Common myeloid progenitor, CD34-positive (primary cell): ENCODE results near the gene NUDCD3.

Experiments
- CTCF ChIA-PET: fragments of 350-600 bp; sonication (Branson Sonifier 250); formaldehyde crosslinking; loops from one replicate; lab custom pipeline; 2021; ENCODE audit warnings: antibody characterized with exemption; lab: Charles Lee
- POLR2A ChIA-PET: fragments of 350-600 bp; sonication (Branson Sonifier 250); formaldehyde crosslinking; loops from one replicate; lab custom pipeline; 2021; ENCODE audit warnings: antibody characterized with exemption; lab: Charles Lee
- DNase-seq, 3 donors: peaks; one replicate each; pipeline versions ENCODE4 v3.0.0 to v3.0.0-alpha.2; 2013
- H3K27ac ChIP-seq, 2 experiments: 1 replicate in 1 of 2; 2 replicates in 1 of 2; pipeline ENCODE4 v1.7.0; 2013; ENCODE audit warnings: inconsistent platforms in 2 of 2, low read length in 2 of 2, mild to moderate bottlenecking in 2 of 2, low read depth in 1 of 2, moderate library complexity in 1 of 2; ENCODE audit not compliant: severe bottlenecking in 2 of 2, insufficient read depth in 1 of 2, poor library complexity in 1 of 2
- H3K27me3 ChIP-seq, 5 experiments: replicated peaks in 2 of 5; 1 replicate in 3 of 5; 2 replicates in 2 of 5; pipeline versions ENCODE4 v1.6.1 to v1.7.0; 2013; ENCODE audit warnings: low read length in 4 of 5, mild to moderate bottlenecking in 2 of 5, moderate library complexity in 2 of 5, inconsistent platforms in 1 of 5; ENCODE audit not compliant: insufficient read depth in 5 of 5, control insufficient read depth in 4 of 5
- H3K36me3 ChIP-seq, 4 experiments: 1 replicate in 2 of 4; 2 replicates in 2 of 4; pipeline versions ENCODE4 v1.6.1 to v1.7.0; 2013; ENCODE audit warnings: low read length in 3 of 4, control low read depth in 1 of 4, mild to moderate bottlenecking in 1 of 4; ENCODE audit not compliant: control insufficient read depth in 4 of 4, insufficient read depth in 4 of 4
- H3K4me1 ChIP-seq, 4 experiments: 1 replicate in 3 of 4; 2 replicates in 1 of 4; pipeline versions ENCODE4 v1.6.1 to v1.7.1; 2013; ENCODE audit warnings: low read length in 3 of 4, mild to moderate bottlenecking in 3 of 4, control low read depth in 1 of 4, inconsistent platforms in 1 of 4, moderate library complexity in 1 of 4; ENCODE audit not compliant: control insufficient read depth in 4 of 4, insufficient read depth in 4 of 4; ENCODE audit errors: control extremely low read depth in 1 of 4
- H3K4me3 ChIP-seq, 7 experiments: 1 replicate in 4 of 7; 2 replicates in 3 of 7; pipeline versions ENCODE4 v1.5.1 to v1.7.0; 2013; ENCODE audit warnings: mild to moderate bottlenecking in 7 of 7, low read length in 6 of 7, moderate library complexity in 6 of 7, inconsistent platforms in 2 of 7, low read depth in 2 of 7, control low read depth in 1 of 7; ENCODE audit not compliant: insufficient read depth in 4 of 7, control insufficient read depth in 1 of 7; ENCODE audit errors: extremely low read depth in 1 of 7
- H3K9me3 ChIP-seq, 5 experiments: 1 replicate in 4 of 5; 2 replicates in 1 of 5; pipeline versions ENCODE4 v1.6.1 to v1.7.1; 2013; ENCODE audit warnings: low read length in 4 of 5, mild to moderate bottlenecking in 2 of 5, inconsistent platforms in 1 of 5, low read depth in 1 of 5, moderate library complexity in 1 of 5; ENCODE audit not compliant: control insufficient read depth in 4 of 5, insufficient read depth in 2 of 5; ENCODE audit errors: control extremely low read depth in 1 of 5
- WGBS: methylation state at CpG from one replicate; pipeline ENCODE4 v1.1.5; 2013; ENCODE audit not compliant: insufficient coverage; 5-methylcytosine and 5-hydroxymethylcytosine counted together

Gene NUDCD3

GRCh38 chr7:44333911-44334733 lies 156.3 kb downstream of the NUDCD3 start:
- Histone ChIP-seq H3K27me3 (peaks cover 0 to 6% (median 0%) of the 10 kb centered on the region in 5 experiments), H3K4me3 (no peak overlapping the region), H3K27ac (no peak overlapping the region), H3K4me1 (no peaks in the 10 kb centered on the region), H3K9me3 (peaks cover 0 to 8% (median 5%) of the 10 kb centered on the region in 5 experiments), H3K36me3 (no peaks in the 10 kb centered on the region)
- WGBS = 95% methylated on average over 12 of the region's 19 CpGs
- no peak for DNase-seq
- ChIA-PET POLR2A (no interaction called here), CTCF (no interaction called here)

- no peaks in the 10 kb centered on the region for H3K4me1 ChIP-seq
- no peak overlapping the region for H3K27ac ChIP-seq
- 93% methylated on average over 4 of the region's 5 CpGs for WGBS
- ChIA-PET CTCF (no interaction called here), POLR2A (no interaction called here)
- no peaks in the 10 kb centered on the region for H3K36me3 ChIP-seq
- no peak overlapping the region for H3K4me3 ChIP-seq
- H3K9me3 ChIP-seq = peaks cover 0 to 6% (median 5%) of the 10 kb centered on the region in 5 experiments
- DNase-seq = no peak
- peaks cover 4 to 17% (median 14%) of the 10 kb centered on the region in 5 experiments for H3K27me3 ChIP-seq
Measured at GRCh38 chr7:44331682-44332081, 158.8 kb downstream of the NUDCD3 start.

GRCh38 chr7:44330331-44330730 lies 160.1 kb downstream of the NUDCD3 start:
- ChIA-PET CTCF (interaction anchor here (1.1 to 3.2 kb wide), 2 partner anchors 13 to 18 kb away, joined by 4 to 8 read pairs; no protein-coding TSS in a partner anchor), POLR2A (no interaction called here)
- no peaks in the 10 kb centered on the region for H3K36me3 ChIP-seq
- H3K27me3 ChIP-seq = peaks cover 6 to 27% (median 22%) of the 10 kb centered on the region in 5 experiments
- H3K4me1 ChIP-seq = peaks cover 0 to 6% (median 2%) of the 10 kb centered on the region in 4 experiments
- WGBS = 90% methylated on average over 5 of the region's 6 CpGs
- H3K4me3 ChIP-seq = no peak overlapping the region
- no peak for DNase-seq
- no peaks in the 10 kb centered on the region for H3K9me3 ChIP-seq
- H3K27ac ChIP-seq = no peak overlapping the region

GRCh38 chr7:44329888-44330287 lies 160.6 kb downstream of the NUDCD3 start:
- peaks cover 0 to 7% (median 2%) of the 10 kb centered on the region in 4 experiments for H3K4me1 ChIP-seq
- ChIA-PET POLR2A (no interaction called here), CTCF (interaction anchor here (1.1 to 3.2 kb wide), 2 partner anchors 12 to 18 kb away, joined by 4 to 8 read pairs; no protein-coding TSS in a partner anchor)
- H3K4me3 ChIP-seq = no peak overlapping the region
- 100% methylated on average over 3 of the region's 3 CpGs for WGBS
- no peaks in the 10 kb centered on the region for H3K36me3 ChIP-seq
- no peak overlapping the region for H3K27ac ChIP-seq
- H3K9me3 ChIP-seq = no peaks in the 10 kb centered on the region
- peaks cover 6 to 28% (median 22%) of the 10 kb centered on the region in 5 experiments for H3K27me3 ChIP-seq
- no peak for DNase-seq
